Stimulated activated CD8-positive, alpha-beta memory T cell treated with anti-CD3 and anti-CD28 coated beads, Interleukin-7, amount 100 ng/mL, for 1 hour (primary cell): ENCODE measurements around the gene IGSF3.
A peak's percentile ranks its signal among the peaks of the same experiment; 100 is the strongest.
"Not testable (repeated sequence)": the region's sequence is repeated elsewhere in the genome, so short reads cannot be mapped to it uniquely, and the experiment has no call there.

ENCODE experiments used
- DNase-seq, 2 donors: peaks; one replicate each; pipeline ENCODE4 v3.0.0-alpha.2; 2020; ENCODE audit warnings: low read depth in 2 of 2

Gene IGSF3

DNA sequence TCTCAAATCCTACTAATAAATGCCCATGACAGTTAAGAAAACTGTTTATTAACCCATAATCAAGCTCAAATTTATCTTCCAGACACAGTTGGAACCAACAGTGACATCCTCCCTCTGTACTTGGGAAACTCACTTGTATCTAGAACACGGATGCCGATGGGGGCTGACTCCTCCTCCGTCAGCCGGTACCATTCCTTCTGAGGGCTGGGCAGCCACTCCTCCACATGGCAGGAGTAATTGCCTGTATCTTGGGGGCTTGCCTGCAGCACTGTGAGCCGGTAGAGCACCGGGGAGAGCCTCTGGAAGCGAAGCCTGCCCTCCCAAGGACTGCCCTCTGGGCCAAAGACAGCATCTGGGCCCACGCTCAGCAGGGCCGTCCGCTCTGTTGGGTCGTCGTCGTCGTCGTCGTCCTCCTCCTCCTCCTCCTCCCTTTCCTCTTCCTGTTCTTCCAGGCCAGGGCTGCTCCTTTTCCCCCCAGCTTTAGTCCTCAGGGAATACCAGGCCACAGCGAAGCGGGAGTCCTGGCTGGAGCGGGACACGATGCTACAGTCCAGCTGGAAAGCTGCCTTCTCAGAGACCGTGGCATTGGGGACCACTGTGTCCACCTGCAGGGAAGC lies 88.2 kb downstream of the IGSF3 start:
- DNase-seq: no peak

DNA sequence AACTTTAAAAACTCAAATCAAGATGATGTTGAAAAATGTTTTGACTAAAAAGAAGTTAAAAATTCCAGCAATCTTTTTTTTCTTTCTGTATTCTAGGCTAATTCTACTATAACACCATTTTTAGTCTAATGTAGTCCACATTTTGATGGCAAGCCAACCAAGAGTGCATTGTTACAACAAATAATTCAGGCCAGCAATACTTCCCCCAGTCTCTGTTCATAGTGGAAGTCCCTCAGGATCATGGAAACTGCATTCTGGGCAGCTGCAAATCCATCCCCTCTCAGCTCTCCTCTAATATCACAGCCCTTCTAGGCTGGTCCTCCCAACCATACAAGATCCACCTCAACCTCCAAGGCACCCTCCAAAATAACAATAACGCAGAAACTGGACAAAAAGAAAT lies 89.0 kb downstream of the IGSF3 start:
- DNase-seq: no peak

DNA sequence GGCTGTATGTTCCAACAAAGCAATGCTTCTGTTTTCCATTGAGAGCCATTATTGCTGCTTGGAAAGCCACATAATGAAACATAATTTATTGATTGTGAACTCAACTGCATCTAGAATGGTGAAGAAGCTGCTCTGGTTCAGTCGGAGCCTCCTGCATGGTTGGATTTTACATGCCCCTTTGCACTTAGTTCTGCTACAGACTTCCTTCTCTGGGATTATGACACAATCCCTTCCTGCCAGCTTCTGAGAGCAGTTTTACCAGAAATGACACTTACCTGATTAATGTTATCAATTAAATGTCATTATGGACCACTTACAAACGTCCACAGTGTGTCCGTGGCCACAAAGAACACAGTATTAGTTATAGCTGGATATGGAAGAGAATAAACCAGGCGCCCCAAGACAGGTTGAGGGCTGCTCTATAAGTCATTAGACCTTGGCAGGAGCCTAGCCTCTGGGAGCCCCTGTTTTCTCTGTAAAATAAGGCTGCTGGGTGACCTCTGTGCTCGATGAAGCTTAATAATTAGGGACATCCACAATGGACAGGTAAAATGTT lies 89.7 kb downstream of the IGSF3 start:
- no peak for DNase-seq

DNA sequence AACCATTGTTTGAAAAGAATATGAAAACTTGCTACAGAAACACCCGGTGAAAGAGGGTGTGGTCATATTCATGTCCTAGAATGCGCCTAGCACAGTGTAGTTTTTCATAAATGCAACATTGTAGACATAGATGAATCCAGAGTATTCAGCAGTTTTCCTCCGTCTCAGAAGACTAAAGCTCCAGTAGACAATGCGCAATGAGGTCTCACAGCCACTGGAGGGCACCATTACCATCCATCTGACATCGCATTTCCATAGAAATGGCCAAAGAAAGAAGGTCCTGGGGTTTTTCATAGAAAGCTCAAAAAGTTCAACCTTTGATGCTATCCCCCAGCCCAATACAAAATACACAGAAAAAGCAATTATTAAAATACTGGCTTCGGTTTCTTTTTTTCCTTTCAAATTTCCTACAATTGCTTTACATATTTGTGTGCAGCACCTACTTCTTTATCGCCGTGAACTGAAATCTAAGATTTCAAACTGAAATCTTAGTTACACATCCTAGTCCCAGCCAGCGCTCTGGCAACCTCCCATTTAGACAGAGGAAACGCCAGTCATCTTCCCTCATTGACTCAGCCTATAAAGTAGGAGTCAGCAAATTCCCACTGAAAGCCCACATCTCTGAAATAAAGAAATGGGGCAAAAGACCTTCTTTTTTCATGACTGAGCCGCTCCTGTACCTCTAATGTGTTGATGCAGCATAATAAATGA lies 92.8 kb downstream of the IGSF3 start:
- DNase-seq: peak in 1 of 2 donors; percentile 30

DNA sequence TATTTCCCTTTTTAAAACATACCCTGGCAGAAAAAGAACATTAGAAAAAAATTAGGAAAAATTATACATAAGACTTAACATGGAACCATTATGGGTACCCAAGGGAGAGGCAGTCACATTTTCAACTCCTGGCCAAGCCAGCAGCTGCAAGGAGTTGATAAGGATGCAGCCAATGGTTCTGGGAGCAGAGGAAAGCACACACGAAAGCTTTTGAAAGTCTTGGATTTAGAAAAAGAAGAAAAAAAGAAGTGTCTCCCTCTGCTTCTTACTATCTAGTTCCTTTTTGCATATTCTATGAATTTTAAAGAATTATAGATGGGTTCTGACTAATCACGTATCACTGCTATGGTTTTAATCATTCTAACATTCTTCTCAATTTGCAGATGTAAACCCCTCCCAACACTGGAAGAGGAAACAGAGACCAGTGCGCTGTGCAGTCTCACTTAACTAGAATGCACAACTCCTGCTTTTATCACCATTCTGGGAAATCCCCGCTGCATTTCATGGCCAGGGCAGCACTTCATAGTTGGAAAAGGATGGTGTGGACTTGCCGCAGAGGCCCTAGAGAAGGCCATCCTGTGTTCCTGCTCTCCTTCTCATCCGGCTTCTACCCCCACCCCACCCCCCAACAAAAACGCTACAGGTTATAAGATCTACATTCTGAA lies 94.0 kb downstream of the IGSF3 start:
- no peak for DNase-seq

DNA sequence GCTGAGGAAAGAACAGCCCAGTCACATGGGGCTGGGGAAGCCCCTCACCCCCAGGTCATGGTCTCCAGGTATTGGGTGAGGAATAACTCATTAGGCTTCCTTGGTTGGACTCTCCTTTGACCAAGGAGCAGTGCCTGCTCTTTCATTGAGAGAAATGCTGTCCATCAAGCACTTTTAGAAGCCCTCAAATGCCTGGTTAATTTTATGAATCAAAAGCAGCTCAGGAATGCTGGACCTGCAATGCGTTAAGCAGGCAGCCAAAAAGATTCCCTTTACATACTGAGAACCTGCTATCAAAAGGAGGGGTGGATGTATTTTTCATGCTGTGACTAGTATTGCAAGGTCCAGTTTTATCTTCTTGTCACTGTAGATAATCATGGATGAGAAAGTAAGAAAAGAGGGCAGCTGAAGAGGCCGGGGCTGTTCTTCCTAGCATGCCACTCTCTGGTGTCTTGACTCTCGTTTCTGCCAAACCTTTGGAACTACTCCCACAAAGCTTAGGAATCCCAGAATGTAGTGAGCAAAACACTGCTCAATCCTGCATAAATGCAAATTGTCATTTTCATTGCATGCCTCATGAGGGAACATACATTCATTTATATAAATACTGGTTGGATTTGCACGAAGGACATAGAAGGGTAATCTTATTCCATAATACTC lies 94.6 kb downstream of the IGSF3 start:
- no peak for DNase-seq

DNA sequence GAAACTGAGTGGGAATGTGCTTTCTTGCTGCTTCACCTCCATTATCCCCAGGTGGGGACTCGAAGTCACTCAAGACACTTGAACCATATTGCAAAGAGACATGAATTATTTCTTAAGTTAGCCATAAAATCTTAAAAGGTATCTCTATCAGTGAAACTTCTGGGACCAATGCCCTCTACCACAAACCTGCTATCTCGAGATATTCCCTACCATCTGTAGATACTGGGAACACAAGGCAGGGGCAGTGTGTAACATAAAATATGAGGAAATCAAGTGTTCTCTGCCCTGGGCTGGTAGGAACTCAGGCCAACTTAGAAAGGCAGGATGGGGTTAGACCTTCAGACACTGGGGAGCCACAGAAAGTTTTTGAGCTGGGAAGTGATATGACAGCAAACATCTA lies 95.4 kb downstream of the IGSF3 start:
- no peak for DNase-seq

DNA sequence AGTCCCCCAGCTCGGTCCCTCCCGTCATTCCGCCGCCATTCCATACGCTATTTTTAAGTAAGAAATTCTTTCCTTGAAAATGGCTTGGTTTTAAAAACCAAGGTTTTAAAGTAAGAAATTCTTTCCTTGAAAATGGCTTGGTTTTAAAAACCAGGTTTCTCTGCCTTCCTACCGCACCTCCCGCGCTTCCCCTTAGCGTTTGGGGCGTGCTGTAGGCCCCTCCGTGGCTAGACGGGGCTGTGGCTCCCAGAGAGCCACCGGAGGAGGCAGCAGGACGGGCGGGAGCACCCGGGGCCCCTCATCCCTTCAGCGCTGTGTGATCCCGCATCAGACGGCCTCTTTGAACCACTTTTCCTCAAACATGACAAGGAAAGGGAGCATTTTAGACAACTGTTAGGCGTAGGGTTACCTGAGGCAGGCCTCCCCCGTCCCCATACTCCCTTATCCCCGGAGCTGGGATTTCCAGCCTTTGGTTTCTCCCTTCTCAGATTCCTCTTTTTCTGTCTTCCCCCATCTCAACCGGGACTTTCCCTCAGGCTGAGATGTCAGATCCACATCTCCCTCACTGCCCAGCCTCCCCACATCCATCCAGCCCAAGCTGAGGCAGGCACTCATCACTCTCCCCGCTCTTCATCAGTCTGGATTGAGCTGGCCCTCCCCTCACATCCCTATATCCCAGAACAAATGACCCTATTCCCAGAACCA lies 96.2 kb downstream of the IGSF3 start:
- no peak for DNase-seq

DNA sequence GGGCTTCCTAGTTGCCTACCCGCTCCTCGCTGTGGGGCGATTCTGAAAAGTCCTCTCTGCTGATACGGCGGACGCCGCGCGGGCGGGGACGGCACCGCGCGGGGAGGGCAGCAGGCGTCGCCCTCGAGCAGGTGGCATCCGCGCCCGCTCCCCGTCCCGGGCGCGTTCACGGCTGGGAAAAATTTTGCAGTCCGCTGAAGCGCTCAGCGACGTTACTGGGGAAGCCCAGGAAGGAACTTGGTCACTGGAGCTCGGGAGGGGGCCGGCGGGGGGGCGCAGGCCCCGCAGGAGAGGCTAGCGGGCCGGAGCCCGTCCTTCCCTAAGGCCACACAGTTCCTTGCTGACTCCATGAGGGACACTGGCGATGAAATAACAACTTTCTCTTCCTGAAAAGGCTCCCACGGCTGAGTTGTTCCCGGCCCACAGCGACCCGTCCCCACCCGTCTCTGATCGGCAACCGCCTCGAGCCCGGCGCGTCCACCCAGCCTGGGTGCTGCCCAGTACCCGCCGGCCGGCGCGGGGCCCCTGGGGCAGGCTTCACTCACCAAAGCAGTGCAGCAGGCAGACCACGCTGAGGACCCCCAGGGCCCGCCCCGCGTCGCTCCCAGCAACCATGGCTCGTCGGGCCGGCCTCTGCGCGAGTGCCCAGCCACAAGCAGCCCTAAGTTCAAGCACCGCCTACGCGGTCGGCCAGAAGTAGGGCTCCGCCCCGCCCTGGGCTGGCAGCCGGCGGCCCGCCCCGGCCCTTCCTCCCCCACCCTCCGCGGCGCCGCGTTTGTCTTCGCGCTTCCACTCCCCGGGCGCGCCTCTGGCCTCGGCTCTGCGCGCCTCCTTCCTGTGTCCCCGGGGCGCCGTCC lies 96.9 kb downstream of the IGSF3 start, which contains the start of gene CD58:
Gene CD58 (minus strand): TSS at position 669 of the 857 bp plus-strand sequence. CDS start 54 bp downstream, at position 615.
- DNase-seq: peak; percentile 59 to 62

DNA sequence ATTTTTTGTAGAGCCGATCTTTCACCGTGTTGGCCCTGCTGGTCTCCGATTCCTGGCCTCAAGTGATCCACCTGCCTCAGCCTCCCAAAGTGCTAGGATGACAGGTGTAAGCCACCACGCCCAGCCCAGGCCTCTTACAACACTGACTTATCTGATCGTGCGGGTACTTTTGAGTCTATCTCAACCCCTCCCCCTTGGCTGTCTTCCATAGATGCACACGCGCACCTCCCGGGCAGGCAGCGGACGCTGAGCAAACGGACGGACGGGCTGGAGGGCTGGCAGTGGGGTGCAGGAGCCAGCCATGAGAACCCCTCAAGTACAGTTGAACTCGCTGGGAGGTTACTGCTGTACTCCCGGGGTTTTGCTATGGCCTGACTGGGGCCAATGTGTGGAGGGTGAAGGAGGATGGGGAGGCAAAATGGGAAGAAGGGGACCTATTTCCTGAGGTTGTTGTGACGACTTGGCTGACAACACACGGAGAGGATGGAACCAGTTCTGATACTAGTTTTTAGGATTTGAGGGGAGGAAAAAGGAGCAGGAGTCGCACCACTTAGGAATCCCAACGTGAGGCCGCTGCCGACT lies 97.7 kb downstream of the IGSF3 start:
- DNase-seq: no peak

DNA sequence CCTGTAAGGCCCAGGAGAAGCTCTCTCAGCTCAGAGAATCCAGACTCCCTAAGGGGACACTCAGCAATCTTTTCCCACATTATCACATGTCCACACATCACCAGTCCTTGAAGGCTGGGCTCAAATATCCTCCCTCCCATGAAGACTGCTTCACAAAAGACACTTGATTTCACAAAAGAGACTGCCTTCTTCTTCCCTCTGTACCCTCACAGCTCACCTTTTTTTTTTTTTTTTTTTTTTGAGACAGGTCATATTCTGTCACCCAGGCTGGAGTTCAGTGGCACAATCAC lies 98.2 kb downstream of the IGSF3 start:
- DNase-seq: no peak

DNA sequence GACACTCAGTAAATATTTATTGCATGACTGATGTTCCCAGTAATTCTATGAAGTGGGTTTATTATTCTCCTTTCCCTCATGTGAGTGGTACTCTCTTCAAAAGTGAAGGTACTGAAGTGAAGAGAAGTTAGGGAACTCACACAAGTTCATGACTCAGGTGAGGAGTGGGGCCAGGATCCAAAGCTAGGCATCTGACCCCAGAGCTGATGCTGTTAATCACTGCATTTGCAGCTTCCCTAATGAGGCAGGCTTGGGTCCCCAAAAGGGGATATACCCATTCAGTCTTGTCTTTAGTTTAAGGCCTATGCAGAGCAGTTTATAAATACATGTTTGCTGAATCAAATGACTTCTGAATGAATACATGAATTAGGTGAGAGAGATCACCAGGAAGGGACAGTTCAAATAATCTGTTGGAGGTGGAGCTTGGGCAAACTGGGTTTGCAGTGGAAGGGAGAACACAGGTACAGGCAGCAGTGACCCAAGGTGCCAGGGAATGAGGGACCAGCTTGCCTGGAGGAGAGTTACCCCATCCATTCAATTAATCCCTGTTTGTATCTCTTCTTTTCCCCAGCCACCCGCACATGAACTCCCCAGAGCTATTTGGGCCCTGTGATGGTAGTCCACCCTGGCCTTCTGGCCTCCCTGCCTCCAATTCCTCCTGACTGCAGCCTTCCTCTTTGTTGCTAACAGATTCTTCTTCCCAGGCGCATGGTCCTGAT lies 98.7 kb downstream of the IGSF3 start:
- DNase-seq: no peak

DNA sequence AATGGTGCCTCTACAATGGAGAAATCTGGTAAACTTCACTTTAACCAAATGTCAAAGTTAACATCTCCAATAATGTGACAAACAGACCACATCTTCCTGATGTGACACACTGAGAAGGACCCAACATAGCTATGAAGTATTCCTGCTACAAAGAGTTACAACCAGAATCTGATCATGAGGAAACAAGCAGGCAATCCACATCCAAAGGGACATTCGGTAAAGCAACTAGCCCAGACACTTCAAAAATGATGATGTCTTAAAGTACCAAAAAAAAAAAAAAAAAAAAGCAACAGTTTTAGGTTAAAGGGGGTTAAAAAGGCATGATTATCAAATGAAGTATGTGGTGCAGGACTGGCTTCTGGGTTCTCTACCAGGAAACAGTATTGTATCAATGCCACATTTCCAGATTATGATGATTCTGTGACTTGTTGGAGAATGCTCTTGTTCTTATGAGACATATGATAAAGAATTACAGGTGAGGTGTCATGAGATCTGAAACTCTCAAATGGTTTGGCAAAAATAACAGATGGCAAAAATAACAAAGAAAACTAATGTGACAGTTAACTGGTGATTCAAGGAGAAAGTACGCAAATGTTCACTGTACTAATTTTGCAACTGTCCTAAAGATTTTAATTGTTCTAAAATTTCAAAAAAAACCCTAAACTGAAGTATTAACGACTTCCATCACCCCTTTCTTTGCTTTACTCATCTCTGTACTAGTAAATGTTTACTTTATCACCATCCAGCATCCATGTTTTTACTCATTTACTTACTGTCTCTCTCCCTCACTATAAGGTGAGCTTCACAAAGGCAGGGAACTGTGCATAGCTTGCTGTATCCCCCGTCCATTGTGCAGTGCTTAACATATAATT lies 99.5 kb downstream of the IGSF3 start:
- no peak for DNase-seq

DNA sequence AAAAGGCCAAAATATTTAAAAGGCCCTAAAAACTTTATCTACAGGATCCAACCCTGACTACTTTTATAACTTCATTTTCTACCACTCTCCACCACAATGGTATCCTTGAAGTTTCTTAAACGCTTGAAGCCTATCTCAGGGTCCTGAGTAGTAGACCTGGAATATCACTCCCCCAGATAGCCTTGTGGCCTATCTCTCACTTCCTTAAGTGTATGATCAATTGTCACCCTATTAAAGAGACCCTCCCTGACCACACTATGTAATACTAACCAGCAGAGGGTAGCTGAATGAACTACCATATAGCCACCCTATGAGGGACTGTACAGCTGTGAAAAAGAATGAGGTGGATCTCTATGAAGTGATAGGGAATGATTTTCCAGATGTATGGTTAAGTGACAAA lies 102.3 kb downstream of the IGSF3 start:
- no peak for DNase-seq

DNA sequence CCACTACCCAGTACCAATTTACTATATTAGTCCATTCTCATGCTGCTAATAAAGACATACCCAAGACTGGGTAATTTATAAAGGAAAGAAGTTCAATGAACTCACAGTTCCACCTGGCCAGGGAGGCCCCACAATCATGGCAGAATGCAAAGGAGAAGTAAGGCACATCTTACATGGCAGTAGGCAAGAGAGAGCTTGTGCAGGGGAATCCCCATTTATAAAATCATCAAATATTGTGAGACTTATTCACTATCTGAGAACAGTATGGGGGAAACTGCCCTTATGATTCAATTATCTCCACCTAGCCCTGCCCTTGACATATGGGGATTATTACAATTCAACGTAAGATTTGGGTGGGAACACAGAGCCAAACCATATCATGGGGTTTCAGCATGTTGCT lies 103.1 kb downstream of the IGSF3 start:
- no peak for DNase-seq

DNA sequence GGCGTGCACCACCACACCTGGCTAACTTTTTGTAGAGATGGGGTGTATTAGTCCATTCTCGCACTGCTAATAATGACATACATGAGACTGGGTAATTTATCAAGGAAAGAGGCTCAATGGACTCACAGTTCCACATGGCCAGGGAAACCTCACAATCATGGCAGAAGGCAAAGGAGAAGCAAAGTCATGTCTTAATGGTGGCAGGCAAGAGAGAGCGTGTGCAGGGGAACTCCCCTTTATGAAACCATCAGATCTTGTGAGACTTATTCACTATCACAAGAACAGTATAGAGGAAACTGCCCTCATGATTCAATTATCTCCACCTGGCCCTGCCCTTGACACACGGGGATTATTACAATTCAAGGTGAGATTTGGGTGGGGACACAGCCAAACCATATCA lies 105.1 kb downstream of the IGSF3 start:
- DNase-seq: not testable (repeated sequence)

DNA sequence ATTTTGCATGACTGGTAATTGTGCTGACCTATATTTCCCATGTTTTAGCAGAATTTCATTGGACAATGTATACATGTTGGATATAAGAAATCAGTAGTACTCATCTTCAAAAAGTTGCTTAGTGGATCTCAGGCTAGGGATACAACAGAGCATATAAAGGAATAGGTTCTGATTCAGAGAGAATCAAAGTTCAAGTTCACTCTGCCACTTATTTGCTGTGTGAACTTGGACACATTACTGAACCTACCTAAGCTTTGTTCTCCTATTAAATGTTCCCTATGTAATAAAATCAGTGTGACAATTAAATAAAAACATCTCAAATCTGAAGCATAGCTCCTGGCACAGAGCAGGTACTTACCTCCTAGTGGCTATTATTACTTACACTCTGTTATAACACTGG lies 106.0 kb downstream of the IGSF3 start:
- no peak for DNase-seq

DNA sequence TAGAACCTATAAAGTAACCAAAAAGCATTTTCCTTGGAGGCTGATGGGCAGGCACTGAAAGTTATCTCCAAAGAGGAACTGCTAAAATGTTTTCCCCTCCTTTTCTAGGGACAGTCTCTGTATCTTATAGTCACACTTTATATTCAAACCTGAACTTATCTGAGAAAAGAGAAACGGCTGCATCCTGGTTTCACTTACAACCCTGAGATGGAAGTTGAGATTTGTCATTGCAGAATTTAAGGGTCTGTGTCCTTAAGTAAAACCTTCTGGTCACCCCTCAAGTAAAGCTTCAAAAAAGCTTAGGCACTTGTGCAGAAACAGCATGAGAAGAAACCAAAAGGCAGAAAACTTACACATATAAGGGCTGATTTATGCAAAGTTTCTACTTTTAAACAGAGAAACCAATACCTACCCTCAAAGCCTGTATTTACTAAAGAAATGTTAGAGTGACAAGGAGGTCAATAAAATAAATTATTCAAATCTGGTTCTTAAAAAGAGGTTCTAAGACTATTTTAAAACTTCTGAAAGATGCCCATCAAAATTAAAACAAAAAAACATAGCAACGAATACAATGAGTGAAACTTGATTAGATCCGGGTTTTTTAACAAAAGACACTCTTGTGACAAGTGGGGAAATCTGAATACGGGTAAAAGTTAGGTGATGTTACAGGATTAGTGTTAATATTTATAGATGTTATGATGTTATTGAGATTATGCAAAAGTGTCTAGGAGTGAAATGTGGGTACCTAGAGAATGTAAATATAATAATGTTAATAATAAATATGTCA lies 106.6 kb downstream of the IGSF3 start:
- no peak for DNase-seq
